Neural cell (in vitro differentiated cells): ENCODE results near the gene LINGO4. TPM values are rescaled to one million over a fixed set of nuclear protein-coding genes. Genes with fewer than 3 reads are reported as not detected.

Source experiments
- H2AFZ ChIP-seq: fragments of 200-600, 300-800 bp; sonication (generic), shearing (Covaris generic); 2 replicates; pipeline ENCODE4 v1.6.0; 2014; ENCODE audit warnings: low read depth, mild to moderate bottlenecking, antibody characterized with exemption, low read length, moderate library complexity
- H3F3A ChIP-seq: fragments of 200-600 bp; shearing (Covaris generic); 2 replicates; pipeline ENCODE4 v1.6.1; 2016; ENCODE audit warnings: mild to moderate bottlenecking, moderate library complexity, mixed read lengths, antibody characterized with exemption, low read length; ENCODE audit not compliant: insufficient read depth, poor library complexity, severe bottlenecking
- H3K27ac ChIP-seq: fragments of 200-600, 300-800 bp; sonication (generic), shearing (Covaris generic); 2 replicates; pipeline ENCODE4 v1.5.1; 2014; ENCODE audit warnings: mild to moderate bottlenecking, low read length, moderate library complexity
- H3K27me3 ChIP-seq: fragments of 300-800, 200-600 bp; sonication (generic), shearing (Covaris generic); 2 replicates; pipeline ENCODE4 v1.6.0; 2014; ENCODE audit warnings: mild to moderate bottlenecking, low read depth, low read length, moderate library complexity; ENCODE audit not compliant: insufficient read depth
- H3K36me3 ChIP-seq: fragments of 300-800, 200-600 bp; sonication (generic), shearing (Covaris generic); 2 replicates; pipeline ENCODE4 v1.5.1; 2014; ENCODE audit warnings: mild to moderate bottlenecking, antibody characterized with exemption, low read length, moderate library complexity; ENCODE audit not compliant: insufficient read depth
- H3K4me2 ChIP-seq: fragments of 300-800, 200-600 bp; sonication (generic), shearing (Covaris generic); 2 replicates; pipeline ENCODE4 v1.6.0; 2014; ENCODE audit warnings: mild to moderate bottlenecking, low read length
- H3K4me3 ChIP-seq: fragments of 300-800, 200-600 bp; sonication (generic), shearing (Covaris generic); 2 replicates; pipeline ENCODE4 v1.5.1; 2014; ENCODE audit warnings: mild to moderate bottlenecking, low read length, moderate library complexity
- H3K79me2 ChIP-seq: fragments of 200-600 bp; shearing (Covaris generic); replicated peaks from 2 replicates; pipeline ENCODE4 v1.6.0; 2014; ENCODE audit warnings: mild to moderate bottlenecking, low read length, moderate library complexity; ENCODE audit not compliant: insufficient read depth
- H3K9ac ChIP-seq: fragments of 300-800, 200-600 bp; sonication (generic), shearing (Covaris generic); 2 replicates; pipeline ENCODE4 v1.6.1; 2016; ENCODE audit warnings: mild to moderate bottlenecking, low read length, mixed read lengths
- H3K9me2 ChIP-seq: fragments of 200-600 bp; shearing (Covaris generic); 2 replicates; pipeline ENCODE4 v1.6.1; 2016; ENCODE audit warnings: mild to moderate bottlenecking, low read length, mixed read lengths; ENCODE audit not compliant: insufficient read depth
- H3K9me3 ChIP-seq: fragments of 200-600, 300-800 bp; sonication (generic), shearing (Covaris generic); 2 replicates; pipeline ENCODE4 v1.6.1; 2016; ENCODE audit warnings: mild to moderate bottlenecking, mixed run types, low read length, moderate library complexity, mixed read lengths
- H4K20me1 ChIP-seq: fragments of 200-600 bp; shearing (Covaris generic); 2 replicates; pipeline ENCODE4 v1.6.1; 2016; ENCODE audit warnings: mild to moderate bottlenecking, mixed run types; ENCODE audit not compliant: insufficient read depth
- CTCF ChIP-seq: fragments of 450-650 bp; IDR thresholded peaks from 2 replicates; pipeline ENCODE4 v1.5.1; 2014; ENCODE audit warnings: antibody characterized with exemption, mild to moderate bottlenecking, moderate library complexity; ENCODE audit not compliant: poor library complexity, severe bottlenecking
- EP300 ChIP-seq: fragments of 450-650 bp; conservative IDR thresholded peaks from 2 replicates; pipeline ENCODE4 v1.6.1; 2014; ENCODE audit warnings: antibody characterized with exemption, mild to moderate bottlenecking, moderate library complexity; ENCODE audit not compliant: poor library complexity, severe bottlenecking
- EZH2 ChIP-seq: fragments of 200-600, 300-800 bp; shearing (Covaris generic), sonication (generic); IDR thresholded peaks from 2 replicates; pipeline ENCODE4 v1.6.1; 2014; ENCODE audit warnings: antibody characterized with exemption, low read length, borderline replicate concordance, mild to moderate bottlenecking; ENCODE audit not compliant: insufficient read depth, poor library complexity, severe bottlenecking
- MXI1 ChIP-seq: fragments of 450-650 bp; conservative IDR thresholded peaks from 2 replicates; pipeline ENCODE4 v1.6.1; 2014; ENCODE audit warnings: antibody characterized with exemption, mild to moderate bottlenecking; ENCODE audit not compliant: poor library complexity, severe bottlenecking
- POLR2AphosphoS5 ChIP-seq: IDR thresholded peaks from 2 replicates; pipeline ENCODE4 v1.6.1; 2012
- RAD21 ChIP-seq: fragments of 450-650 bp; conservative IDR thresholded peaks from 2 replicates; pipeline ENCODE4 v1.6.1; 2014; ENCODE audit warnings: antibody characterized with exemption, mild to moderate bottlenecking, moderate library complexity
- REST ChIP-seq: IDR thresholded peaks from 2 replicates; pipeline ENCODE4 v1.6.1; 2012; ENCODE audit warnings: borderline replicate concordance
- SMC3 ChIP-seq: fragments of 450-650 bp; conservative IDR thresholded peaks from 2 replicates; pipeline ENCODE4 v1.6.1; 2014; ENCODE audit warnings: antibody characterized with exemption, mild to moderate bottlenecking, moderate library complexity; ENCODE audit not compliant: poor library complexity
- TAF1 ChIP-seq: IDR thresholded peaks from 2 replicates; pipeline ENCODE4 v1.6.1; 2012; ENCODE audit warnings: low read depth
- polyA plus RNA-seq: library from polyadenylated mRNA; depleted of rRNA; stranded (reverse); fragments of >200 nt; gene quantifications from 2 replicates; pipeline ENCODE4 v1.2.3, GENCODE V29; 2014

LINGO4 gene
- polyA plus RNA-seq, 1 donor from 2014 or later, result not detected

GRCh38 chr1:151819976-151820623 is 14.9 kb upstream of the LINGO4 start:
- no peaks in the 10 kb centered on the region for H3F3A ChIP-seq
- no peak overlapping the region for H2AFZ ChIP-seq
- H3K27me3 ChIP-seq, result no peaks in the 10 kb centered on the region
- H3K4me2 ChIP-seq, result no peak overlapping the region
- no peaks in the 10 kb centered on the region for H4K20me1 ChIP-seq
- no peaks in the 10 kb centered on the region for H3K79me2 ChIP-seq
- no peaks in the 10 kb centered on the region for H3K9me2 ChIP-seq
- H3K36me3 ChIP-seq, result no peaks in the 10 kb centered on the region
- no peaks in the 10 kb centered on the region for H3K9me3 ChIP-seq
- H3K27ac ChIP-seq, result no peak overlapping the region
- H3K4me3 ChIP-seq, result no peak overlapping the region
- no peak overlapping the region for H3K9ac ChIP-seq
- TF ChIP-seq EP300 (no peak), EZH2 (no peak), REST (no peak), SMC3 (no peak), MXI1 (no peak), POLR2AphosphoS5 (no peak), RAD21 (no peak), TAF1 (no peak), CTCF (no peak)

- no peaks in the 10 kb centered on the region for H3K9me3 ChIP-seq
- no peak overlapping the region for H3K9ac ChIP-seq
- TF ChIP-seq MXI1, result no peak
- TF ChIP-seq TAF1, result no peak
- no peak for TF ChIP-seq REST
- TF ChIP-seq POLR2AphosphoS5, result no peak
- no peak for TF ChIP-seq RAD21
- TF ChIP-seq SMC3, result no peak
- no peak for TF ChIP-seq CTCF
- H3K27me3 ChIP-seq, result no peaks in the 10 kb centered on the region
- no peak overlapping the region for H2AFZ ChIP-seq
- no peaks in the 10 kb centered on the region for H3K36me3 ChIP-seq
- no peaks in the 10 kb centered on the region for H4K20me1 ChIP-seq
- no peak overlapping the region for H3K4me2 ChIP-seq
- no peaks in the 10 kb centered on the region for H3F3A ChIP-seq
- no peaks in the 10 kb centered on the region for H3K9me2 ChIP-seq
- no peak overlapping the region for H3K4me3 ChIP-seq
- no peak overlapping the region for H3K27ac ChIP-seq
- no peaks in the 10 kb centered on the region for H3K79me2 ChIP-seq
Measured at GRCh38 chr1:151819227-151819835, 14.1 kb upstream of the LINGO4 start.
